Fibroblast of lung (primary cell): ENCODE data around the gene CLIC3. TPM values are rescaled to one million over a fixed set of nuclear protein-coding genes. Genes with fewer than 3 reads are reported as not detected.

Experiments
- DNase-seq, 2 donors: peaks; one replicate each; pipeline versions ENCODE4 v3.0.0 to v3.0.0-alpha.2; 2010; ENCODE audit warnings: low read depth in 2 of 2
- H2AFZ ChIP-seq: 2 replicates; pipeline ENCODE4 v1.5.1; 2012; ENCODE audit warnings: low read length, control low read depth, inconsistent platforms
- H3K27ac ChIP-seq: 2 replicates; pipeline ENCODE4 v1.5.1; 2011; ENCODE audit warnings: low read length, control low read depth; ENCODE audit not compliant: insufficient read depth
- H3K27me3 ChIP-seq: 2 replicates; pipeline ENCODE4 v1.5.1; 2011; ENCODE audit warnings: mild to moderate bottlenecking, low read length; ENCODE audit not compliant: control insufficient read depth, insufficient read depth
- H3K36me3 ChIP-seq: 2 replicates; pipeline ENCODE4 v1.5.1; 2011; ENCODE audit warnings: low read length; ENCODE audit not compliant: control insufficient read depth, insufficient read depth
- H3K4me1 ChIP-seq: 2 replicates; pipeline ENCODE4 v1.5.1; 2011; ENCODE audit warnings: low read length; ENCODE audit not compliant: control insufficient read depth, insufficient read depth; ENCODE audit errors: extremely low read depth
- H3K4me2 ChIP-seq: 2 replicates; pipeline ENCODE4 v1.5.1; 2011; ENCODE audit warnings: low read length, control low read depth; ENCODE audit not compliant: insufficient read depth; ENCODE audit errors: extremely low read depth
- H3K4me3 ChIP-seq, 4 experiments: fragments of 200-600 bp in 1 of 4; sonication (generic) in 1 of 4; replicated peaks in 1 of 4; 2 replicates each; pipeline ENCODE4 v1.5.1; 2011 to 2016; ENCODE audit warnings: low read length in 4 of 4, low read depth in 3 of 4, mild to moderate bottlenecking in 3 of 4, control low read depth in 2 of 4, inconsistent platforms in 1 of 4, mixed read lengths in 1 of 4; ENCODE audit not compliant: insufficient read depth in 1 of 4; ENCODE audit errors: control extremely low read depth in 1 of 4
- H3K79me2 ChIP-seq: 2 replicates; pipeline ENCODE4 v1.5.1; 2012; ENCODE audit warnings: mild to moderate bottlenecking, low read length, inconsistent platforms; ENCODE audit not compliant: control insufficient read depth, insufficient read depth
- H3K9ac ChIP-seq: 2 replicates; pipeline ENCODE4 v1.5.1; 2011; ENCODE audit warnings: mild to moderate bottlenecking, low read length, control low read depth; ENCODE audit not compliant: insufficient read depth
- H3K9me3 ChIP-seq: 2 replicates; pipeline ENCODE4 v1.5.1; 2012; ENCODE audit warnings: low read depth, low read length; ENCODE audit not compliant: control insufficient read depth, insufficient read depth
- H4K20me1 ChIP-seq: 2 replicates; pipeline ENCODE4 v1.5.1; 2011; ENCODE audit warnings: low read length; ENCODE audit not compliant: control insufficient read depth, insufficient read depth; ENCODE audit errors: extremely low read depth
- EZH2 ChIP-seq: IDR thresholded peaks from 2 replicates; pipeline ENCODE4 v1.5.1; 2012; ENCODE audit warnings: low read length, control low read depth, mild to moderate bottlenecking; ENCODE audit errors: missing control alignments
- polyA plus RNA-seq, 2 donors: library from polyadenylated mRNA; depleted of rRNA in 1 of 2; stranded (reverse) in 1 of 2; unstranded in 1 of 2; fragments of >200 nt; gene quantifications; 2 replicates each; pipeline ENCODE4 v1.2.1, GENCODE V29; 2011 to 2012; ENCODE audit warnings: missing spikeins in 1 of 2
- total RNA-seq: library from RNA; depleted of rRNA; stranded (reverse); fragments of >200 nt; gene quantifications from 2 replicates; pipeline ENCODE4 v1.2.1, GENCODE V29; 2014
- TF ChIP-seq, protein P1 (sequence below), 2 donors: IDR thresholded peaks in 1 of 2; conservative IDR thresholded peaks in 1 of 2; 1 replicate in 1 of 2; 2 replicates in 1 of 2; pipeline ENCODE4 v1.5.1; 2011 to 2012; ENCODE audit warnings: low read length in 2 of 2, control low read depth in 1 of 2, inconsistent platforms in 1 of 2, low read depth in 1 of 2, mild to moderate bottlenecking in 1 of 2

The CLIC3 gene
- total and polyA plus RNA-seq, 2 donors (not counting 1 experiment from before 2014, with no cell fraction given), result 0.98 to 3.5 TPM

DNA sequence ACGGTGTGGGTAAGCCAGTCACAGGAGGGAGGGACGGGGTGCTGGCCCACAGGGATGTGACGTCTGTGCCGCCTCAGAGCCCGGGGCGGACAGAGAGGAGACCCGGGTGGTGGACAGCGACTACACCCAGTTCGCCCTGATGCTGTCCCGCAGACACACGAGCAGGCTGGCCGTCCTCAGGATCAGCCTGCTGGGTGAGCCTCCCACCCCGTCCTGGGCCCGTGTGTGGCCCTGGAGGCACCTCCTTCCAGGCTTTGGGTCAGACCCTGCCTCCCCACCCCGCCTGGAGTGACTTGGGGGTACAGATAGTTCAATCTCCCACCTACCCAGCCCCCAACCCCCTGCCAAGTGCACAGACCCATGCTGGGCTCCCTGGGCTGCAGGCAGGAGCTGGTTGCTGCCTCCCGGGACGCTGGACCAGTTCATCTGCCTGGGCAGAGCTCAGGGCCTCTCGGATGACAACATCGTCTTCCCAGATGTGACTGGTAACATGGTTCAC, 42.5 kb downstream of the CLIC3 start:
- Histone ChIP-seq H3K27ac (no peak overlapping the region), H3K9ac (no peak overlapping the region), H3K79me2 (no peaks in the 10 kb centered on the region), H2AFZ (no peak overlapping the region), H3K27me3 (no peaks in the 10 kb centered on the region), H3K4me2 (no peak overlapping the region), H3K9me3 (no peaks in the 10 kb centered on the region), H3K4me1 (no peaks in the 10 kb centered on the region), H3K4me3 (no peak overlapping the region), H4K20me1 (no peaks in the 10 kb centered on the region), H3K36me3 (no peaks in the 10 kb centered on the region)
- no peak for DNase-seq
- no peak for TF ChIP-seq EZH2
- TF ChIP-seq, protein P1, sequence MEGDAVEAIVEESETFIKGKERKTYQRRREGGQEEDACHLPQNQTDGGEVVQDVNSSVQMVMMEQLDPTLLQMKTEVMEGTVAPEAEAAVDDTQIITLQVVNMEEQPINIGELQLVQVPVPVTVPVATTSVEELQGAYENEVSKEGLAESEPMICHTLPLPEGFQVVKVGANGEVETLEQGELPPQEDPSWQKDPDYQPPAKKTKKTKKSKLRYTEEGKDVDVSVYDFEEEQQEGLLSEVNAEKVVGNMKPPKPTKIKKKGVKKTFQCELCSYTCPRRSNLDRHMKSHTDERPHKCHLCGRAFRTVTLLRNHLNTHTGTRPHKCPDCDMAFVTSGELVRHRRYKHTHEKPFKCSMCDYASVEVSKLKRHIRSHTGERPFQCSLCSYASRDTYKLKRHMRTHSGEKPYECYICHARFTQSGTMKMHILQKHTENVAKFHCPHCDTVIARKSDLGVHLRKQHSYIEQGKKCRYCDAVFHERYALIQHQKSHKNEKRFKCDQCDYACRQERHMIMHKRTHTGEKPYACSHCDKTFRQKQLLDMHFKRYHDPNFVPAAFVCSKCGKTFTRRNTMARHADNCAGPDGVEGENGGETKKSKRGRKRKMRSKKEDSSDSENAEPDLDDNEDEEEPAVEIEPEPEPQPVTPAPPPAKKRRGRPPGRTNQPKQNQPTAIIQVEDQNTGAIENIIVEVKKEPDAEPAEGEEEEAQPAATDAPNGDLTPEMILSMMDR (conservative IDR thresholded peaks at IDR 0.05 in 1 of 2, IDR thresholded peaks at IDR 0.05 in 1 of 2; ENCODE audit: low read depth in 1 of 2, low read length in 2 of 2), result no peak

DNA sequence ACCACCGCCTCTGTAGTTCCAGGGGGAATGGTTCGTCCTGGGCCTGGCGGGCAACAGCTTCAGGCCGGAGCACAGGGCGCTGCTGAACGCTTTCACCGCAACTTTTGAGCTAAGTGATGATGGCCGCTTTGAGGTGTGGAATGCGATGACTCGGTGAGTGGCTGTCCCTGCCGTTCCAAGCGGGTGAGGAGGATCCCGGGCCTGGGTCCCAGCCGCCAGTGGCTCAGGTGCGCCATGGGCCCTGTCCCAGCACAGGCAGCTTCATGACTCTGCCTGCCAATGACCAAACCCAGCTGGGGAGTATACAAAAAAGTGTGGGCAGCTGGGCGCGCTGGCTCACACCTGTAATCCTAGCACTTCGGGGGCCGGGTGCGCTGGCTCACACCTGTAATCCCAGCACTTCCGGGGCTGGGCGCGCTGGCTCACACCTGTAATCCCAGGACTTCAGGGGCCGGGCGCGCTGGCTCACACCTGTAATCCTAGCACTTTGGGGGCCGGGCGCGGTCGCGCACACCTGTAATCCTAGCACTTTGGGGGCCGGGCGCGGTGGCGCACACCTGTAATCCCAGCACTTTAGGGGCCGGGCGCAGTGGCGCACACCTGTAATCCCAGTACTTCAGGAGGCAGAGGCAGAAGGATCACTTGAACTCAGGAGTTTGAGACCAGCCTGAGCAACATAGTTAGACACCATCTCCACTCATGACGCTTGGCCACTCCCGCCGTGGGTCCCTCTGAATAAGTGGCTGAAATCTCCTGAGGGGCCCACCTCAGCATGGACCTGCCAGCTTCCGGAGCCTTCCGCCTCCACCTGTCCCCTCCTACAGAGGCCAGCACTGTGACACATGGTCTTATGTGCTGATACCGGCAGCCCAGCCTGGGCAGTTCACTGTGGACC, 43.2 kb downstream of the CLIC3 start:
- Histone ChIP-seq H2AFZ (no peak overlapping the region), H4K20me1 (no peaks in the 10 kb centered on the region), H3K9me3 (no peaks in the 10 kb centered on the region), H3K27ac (no peak overlapping the region), H3K4me3 (no peak overlapping the region), H3K9ac (no peak overlapping the region), H3K4me1 (no peaks in the 10 kb centered on the region), H3K27me3 (no peaks in the 10 kb centered on the region), H3K4me2 (no peak overlapping the region), H3K36me3 (no peaks in the 10 kb centered on the region), H3K79me2 (no peaks in the 10 kb centered on the region)
- TF ChIP-seq, protein P1 (conservative IDR thresholded peaks at IDR 0.05 in 1 of 2, IDR thresholded peaks at IDR 0.05 in 1 of 2; ENCODE audit: low read depth in 1 of 2, low read length in 2 of 2), result no peak
- TF ChIP-seq EZH2, result no peak
- no peak for DNase-seq

DNA sequence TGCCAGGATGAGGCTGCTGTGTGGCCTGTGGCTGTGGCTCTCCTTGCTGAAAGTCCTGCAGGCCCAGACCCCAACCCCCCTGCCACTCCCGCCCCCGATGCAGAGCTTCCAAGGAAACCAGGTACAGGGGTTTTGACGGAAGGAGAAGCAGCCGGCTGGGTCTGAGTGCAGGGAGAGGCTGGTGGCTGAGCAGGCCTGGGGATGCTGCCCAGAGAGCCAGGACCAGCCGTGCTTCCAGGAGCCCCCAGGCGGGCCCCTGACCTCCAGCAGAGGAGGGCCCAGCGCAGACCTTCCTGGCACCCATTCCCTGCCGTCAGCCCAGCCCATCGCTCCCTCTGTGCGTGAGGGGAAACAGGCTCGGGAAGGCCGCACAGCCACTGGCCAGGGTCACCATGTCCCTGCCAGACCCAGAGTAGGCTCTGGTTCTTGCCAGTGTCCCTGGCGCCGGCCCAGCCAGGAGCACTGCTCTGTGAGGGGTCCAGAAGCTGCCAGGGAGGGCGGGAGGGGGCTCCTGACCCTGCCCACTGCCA, 44.0 kb downstream of the CLIC3 start:
- Histone ChIP-seq H3K4me3 (no peak overlapping the region), H3K9me3 (no peaks in the 10 kb centered on the region), H3K9ac (no peak overlapping the region), H3K4me1 (no peaks in the 10 kb centered on the region), H3K79me2 (no peaks in the 10 kb centered on the region), H3K36me3 (no peaks in the 10 kb centered on the region), H3K4me2 (no peak overlapping the region), H3K27me3 (no peaks in the 10 kb centered on the region), H4K20me1 (no peaks in the 10 kb centered on the region), H2AFZ (no peak overlapping the region), H3K27ac (no peak overlapping the region)
- TF ChIP-seq, protein P1 (conservative IDR thresholded peaks at IDR 0.05 in 1 of 2, IDR thresholded peaks at IDR 0.05 in 1 of 2; ENCODE audit: low read depth in 1 of 2, low read length in 2 of 2), result no peak
- no peak for TF ChIP-seq EZH2
- no peak for DNase-seq
